DMS114 treated with DMSO at 0.1 percent for 48 hours (cell line): Measurements from ENCODE around the gene KAT6B.

Experiments
- DNase-seq: peaks from one replicate; lab custom pipeline; 2025; ENCODE audit not compliant: unreplicated experiment; lab: John Stamatoyannopoulos, UW

Gene KAT6B

GRCh38 chr10:74822521-74823089 is 3.8 kb upstream of the KAT6B start:
- no peak for DNase-seq

- DNase-seq, result no peak
Measured at GRCh38 chr10:74823791-74824183, 2.6 kb upstream of the KAT6B start.

- no peak for DNase-seq
Measured at GRCh38 chr10:74824184-74824899, 2.1 kb upstream of the KAT6B start.

GRCh38 chr10:74824900-74825370 is 1.5 kb upstream of the KAT6B start:
- no peak for DNase-seq

GRCh38 chr10:74825371-74826141 is 844 bp upstream of the KAT6B start:
- no peak for DNase-seq

- no peak for DNase-seq
Measured at GRCh38 chr10:74827045-74827441, 643 bp downstream of the KAT6B start.

- DNase-seq, result no peak
Measured at GRCh38 chr10:74827694-74828093, 1.3 kb downstream of the KAT6B start.

- DNase-seq, result no peak
Measured at GRCh38 chr10:74828946-74829345, 2.5 kb downstream of the KAT6B start.

- no peak for DNase-seq
Measured at GRCh38 chr10:74831518-74832120, 5.2 kb downstream of the KAT6B start.

- no peak for DNase-seq
Measured at GRCh38 chr10:74835963-74836362, 9.6 kb downstream of the KAT6B start.

GRCh38 chr10:74836877-74837276 is 10.5 kb downstream of the KAT6B start:
- no peak for DNase-seq

- DNase-seq, result no peak
Measured at GRCh38 chr10:74837743-74838142, 11.3 kb downstream of the KAT6B start.

- no peak for DNase-seq
Measured at GRCh38 chr10:74839708-74840107, 13.3 kb downstream of the KAT6B start.

GRCh38 chr10:74841265-74841973 is 15.0 kb downstream of the KAT6B start:
- DNase-seq, result no peak

GRCh38 chr10:74842301-74842954 is 16.0 kb downstream of the KAT6B start:
- DNase-seq, result no peak

- no peak for DNase-seq
Measured at GRCh38 chr10:74846958-74847357, 20.6 kb downstream of the KAT6B start.

- DNase-seq, result no peak
Measured at GRCh38 chr10:74851831-74852230, 25.4 kb downstream of the KAT6B start.

GRCh38 chr10:74852381-74852780 is 26.0 kb downstream of the KAT6B start:
- no peak for DNase-seq

GRCh38 chr10:74854610-74855009 is 28.2 kb downstream of the KAT6B start:
- no peak for DNase-seq

- DNase-seq, result no peak
Measured at GRCh38 chr10:74855027-74855426, 28.6 kb downstream of the KAT6B start.

- DNase-seq, result no peak
Measured at GRCh38 chr10:74855439-74855838, 29.0 kb downstream of the KAT6B start.
